ENCODE measurements around the gene ZNF181. TPM values are rescaled to one million over a fixed set of nuclear protein-coding genes. Genes with fewer than 3 reads are reported as not detected.

The ZNF181 gene
- total and polyA plus RNA-seq, 3 donors from 2014 or later: 10.7 to 18.5 (median 16.1) TPM

DNA sequence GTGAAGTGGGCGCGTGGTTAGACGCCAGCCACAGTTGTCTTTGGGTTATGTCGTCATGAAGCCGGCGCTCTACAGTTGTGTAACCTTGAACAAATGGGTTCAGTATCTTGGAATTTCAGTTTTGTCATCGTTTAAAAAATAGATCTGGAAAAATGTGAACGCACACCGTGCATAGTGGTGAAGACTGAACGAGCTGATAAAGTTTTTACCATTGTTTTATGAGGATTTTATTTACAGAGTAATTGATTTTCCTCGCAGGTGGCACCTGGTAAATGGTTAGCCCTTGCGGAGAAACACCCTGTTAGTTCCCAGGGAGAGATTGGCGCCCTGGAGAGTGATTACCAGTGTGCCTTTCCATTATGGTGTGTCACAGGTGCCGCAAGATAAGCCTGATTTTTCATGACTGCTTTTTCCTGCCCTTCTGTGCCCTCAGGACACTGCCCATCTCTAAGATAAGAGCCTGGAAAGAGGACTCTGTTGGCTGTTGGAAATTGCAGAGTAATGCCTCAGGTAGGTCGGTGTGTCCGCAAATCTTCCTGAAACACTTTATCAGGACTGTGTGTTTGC lies 577 bp downstream of the ZNF181 start:
- TF ChIP-seq, protein P1, sequence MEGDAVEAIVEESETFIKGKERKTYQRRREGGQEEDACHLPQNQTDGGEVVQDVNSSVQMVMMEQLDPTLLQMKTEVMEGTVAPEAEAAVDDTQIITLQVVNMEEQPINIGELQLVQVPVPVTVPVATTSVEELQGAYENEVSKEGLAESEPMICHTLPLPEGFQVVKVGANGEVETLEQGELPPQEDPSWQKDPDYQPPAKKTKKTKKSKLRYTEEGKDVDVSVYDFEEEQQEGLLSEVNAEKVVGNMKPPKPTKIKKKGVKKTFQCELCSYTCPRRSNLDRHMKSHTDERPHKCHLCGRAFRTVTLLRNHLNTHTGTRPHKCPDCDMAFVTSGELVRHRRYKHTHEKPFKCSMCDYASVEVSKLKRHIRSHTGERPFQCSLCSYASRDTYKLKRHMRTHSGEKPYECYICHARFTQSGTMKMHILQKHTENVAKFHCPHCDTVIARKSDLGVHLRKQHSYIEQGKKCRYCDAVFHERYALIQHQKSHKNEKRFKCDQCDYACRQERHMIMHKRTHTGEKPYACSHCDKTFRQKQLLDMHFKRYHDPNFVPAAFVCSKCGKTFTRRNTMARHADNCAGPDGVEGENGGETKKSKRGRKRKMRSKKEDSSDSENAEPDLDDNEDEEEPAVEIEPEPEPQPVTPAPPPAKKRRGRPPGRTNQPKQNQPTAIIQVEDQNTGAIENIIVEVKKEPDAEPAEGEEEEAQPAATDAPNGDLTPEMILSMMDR (IDR thresholded peaks at IDR 0.05): no peak
- TF ChIP-seq POLR2A (IDR thresholded peaks at IDR 0.05): no peak
- H3K27ac ChIP-seq: peak overlapping the region; percentile 93 to 97
- WGBS, 2 donors: 13% methylated on average over 15 to 16 of the region's 16 CpGs
- intact Hi-C loops (cut with DNase I; ENCODE audit: low total_unique reads): loop anchor here (5.0 kb wide), 1 partner anchor 57 kb away; the partner anchor contains the start of genes SCGB2B2 and ZNF302
- H3K27me3 ChIP-seq: no peaks in the 10 kb centered on the region
- H3K4me1 ChIP-seq: peaks cover 6% of the 10 kb centered on the region
- peak overlapping the region; percentile 86 to 88 for H3K4me3 ChIP-seq
- no peaks in the 10 kb centered on the region for H3K9me3 ChIP-seq
- DNase-seq: no peak
- H3K36me3 ChIP-seq (ENCODE audit: low read depth, missing control alignments): no peaks in the 10 kb centered on the region

DNA sequence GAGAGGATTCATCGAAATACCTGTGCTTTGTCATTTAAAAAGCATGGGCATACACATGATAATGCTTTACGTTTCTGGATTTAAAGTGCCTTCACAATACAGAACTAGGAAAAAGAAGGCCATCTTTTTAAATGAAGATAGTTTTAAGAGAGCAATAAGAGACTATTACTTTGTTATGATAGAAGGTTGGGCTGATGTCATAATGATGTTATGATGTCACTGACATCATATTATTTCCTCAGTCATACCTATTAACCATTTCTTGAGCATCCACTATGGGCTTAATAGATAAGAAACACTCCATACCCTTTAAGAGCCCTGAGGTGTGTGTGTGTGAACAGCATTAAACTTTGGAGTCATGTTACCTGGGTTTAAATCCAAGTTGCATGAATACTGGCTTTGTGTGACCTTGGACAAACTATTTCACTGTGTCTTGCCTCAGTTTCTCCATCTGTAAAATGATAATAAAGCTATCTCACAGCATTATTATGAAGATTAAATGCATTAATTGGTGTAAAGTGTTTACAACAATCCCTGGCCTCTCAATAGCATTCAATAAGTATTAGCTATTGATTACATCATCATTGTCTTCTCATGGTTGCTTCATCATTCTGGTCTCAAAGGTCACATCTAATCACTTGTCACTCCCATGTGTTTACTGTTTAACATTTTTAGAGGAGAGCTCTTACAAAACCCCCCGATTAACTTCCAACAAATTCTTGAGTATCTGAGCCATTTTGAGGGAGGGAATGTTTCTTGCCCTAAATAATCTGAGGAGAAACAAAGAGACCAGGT lies 11.1 kb downstream of the ZNF181 start:
- Histone ChIP-seq H3K36me3 (ENCODE audit: low read depth, missing control alignments) (no peaks in the 10 kb centered on the region), H3K9me3 (no peaks in the 10 kb centered on the region), H3K27me3 (no peaks in the 10 kb centered on the region), H3K27ac (no peak overlapping the region), H3K4me3 (no peak overlapping the region), H3K4me1 (no peaks in the 10 kb centered on the region)
- WGBS, 2 donors: 94 to 97% methylated on average over 3 of the region's 3 CpGs
- DNase-seq: no peak
- intact Hi-C loops (cut with DNase I; ENCODE audit: low total_unique reads): no loop called here
- no peak for TF ChIP-seq POLR2A (IDR thresholded peaks at IDR 0.05)
- TF ChIP-seq, protein P1 (IDR thresholded peaks at IDR 0.05): no peak

DNA sequence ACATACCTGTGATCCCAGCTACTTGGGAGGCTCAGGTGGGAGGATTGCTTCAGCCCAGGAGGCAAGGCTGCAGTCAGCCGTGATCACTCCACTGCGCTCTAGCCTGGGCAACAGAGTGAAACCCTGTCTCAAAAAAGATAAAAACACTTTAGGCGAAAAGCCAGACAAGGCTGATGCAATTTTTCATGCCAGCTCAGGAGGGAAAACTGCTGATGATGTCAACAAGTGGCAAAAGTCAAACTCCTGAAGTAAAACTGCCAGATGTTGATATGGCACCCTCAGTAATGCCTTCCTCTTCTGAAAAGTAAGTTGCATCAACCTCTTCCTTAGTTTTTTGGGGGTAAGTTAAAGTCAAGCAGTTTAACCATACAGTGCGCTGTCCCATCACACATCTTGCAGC lies 23.4 kb downstream of the ZNF181 start:
- Histone ChIP-seq H3K4me3 (no peak overlapping the region), H3K36me3 (ENCODE audit: low read depth, missing control alignments) (no peaks in the 10 kb centered on the region), H3K27ac (no peak overlapping the region), H3K27me3 (no peaks in the 10 kb centered on the region), H3K9me3 (no peaks in the 10 kb centered on the region), H3K4me1 (no peaks in the 10 kb centered on the region)
- TF ChIP-seq POLR2A (IDR thresholded peaks at IDR 0.05): no peak
- TF ChIP-seq, protein P1 (IDR thresholded peaks at IDR 0.05): no peak
- WGBS, 2 donors: 97 to 99% methylated on average over 4 of the region's 4 CpGs
- no peak for DNase-seq
- intact Hi-C loops (cut with DNase I; ENCODE audit: low total_unique reads): no loop called here

DNA sequence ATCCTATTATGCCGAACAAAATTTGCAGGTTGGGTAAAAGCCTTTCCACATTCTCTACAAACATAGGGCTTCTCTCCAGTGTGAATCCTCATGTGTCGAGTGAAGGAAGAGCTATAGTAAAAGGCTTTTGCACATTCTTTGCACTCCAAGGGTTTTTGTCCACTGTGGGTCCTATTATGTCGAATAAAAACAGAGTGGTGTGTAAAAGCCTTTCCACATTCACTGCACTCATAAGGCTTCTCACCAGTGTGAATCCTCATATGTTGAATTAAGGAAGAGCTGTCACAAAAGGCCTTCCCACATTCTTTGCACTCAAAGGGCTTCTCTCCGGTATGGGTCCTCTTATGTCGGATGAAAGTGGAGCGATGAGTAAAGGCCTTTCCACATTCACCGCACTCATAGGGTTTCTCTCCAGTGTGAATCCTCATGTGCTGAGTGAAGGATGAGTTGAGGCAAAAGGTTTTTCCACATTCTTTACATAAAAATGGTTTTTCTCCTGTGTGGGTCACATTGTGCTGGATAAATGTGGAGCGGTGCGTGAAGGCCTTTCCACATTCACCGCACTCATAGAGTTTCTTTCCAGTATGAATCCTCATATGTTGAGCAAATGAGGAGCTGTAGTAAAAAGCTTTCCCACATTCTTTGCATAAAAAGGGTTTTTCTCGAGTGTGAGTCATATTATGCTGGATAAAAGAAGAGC lies 25.3 kb downstream of the ZNF181 start:
- H3K36me3 ChIP-seq (ENCODE audit: low read depth, missing control alignments): no peaks in the 10 kb centered on the region
- no peak overlapping the region for H3K4me3 ChIP-seq
- no peak overlapping the region for H3K27ac ChIP-seq
- H3K9me3 ChIP-seq: no peaks in the 10 kb centered on the region
- WGBS, 2 donors: 97% methylated on average over 11 of the region's 11 CpGs
- intact Hi-C loops (cut with DNase I; ENCODE audit: low total_unique reads): no loop called here
- no peaks in the 10 kb centered on the region for H3K4me1 ChIP-seq
- H3K27me3 ChIP-seq: no peaks in the 10 kb centered on the region
- no peak for DNase-seq
- no peak for TF ChIP-seq POLR2A (IDR thresholded peaks at IDR 0.05)

DNA sequence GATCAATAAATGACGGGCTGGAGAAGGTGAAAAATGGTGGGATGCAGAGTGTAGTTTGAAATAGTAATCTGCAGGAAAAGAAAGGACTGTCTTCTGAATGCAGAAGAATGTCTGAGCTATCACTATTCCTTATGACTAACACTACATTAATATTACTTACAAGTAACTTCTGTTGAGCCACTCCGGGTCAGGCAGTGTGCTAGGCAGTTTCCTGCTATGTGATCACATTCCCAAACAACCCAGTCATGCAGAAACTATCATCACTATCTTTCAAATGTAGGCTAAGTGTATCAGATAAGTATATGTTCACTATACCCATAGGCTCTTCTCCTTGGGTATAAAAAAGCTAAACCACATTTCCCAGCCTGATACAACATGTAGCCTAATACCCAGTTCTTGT lies 32.3 kb downstream of the ZNF181 start:
- Histone ChIP-seq H3K27me3 (no peaks in the 10 kb centered on the region), H3K4me3 (no peak overlapping the region), H3K4me1 (no peaks in the 10 kb centered on the region), H3K27ac (no peak overlapping the region), H3K9me3 (no peaks in the 10 kb centered on the region), H3K36me3 (ENCODE audit: low read depth, missing control alignments) (no peaks in the 10 kb centered on the region)
- WGBS, 2 donors: 95% methylated on average over 2 of the region's 2 CpGs
- no peak for TF ChIP-seq POLR2A (IDR thresholded peaks at IDR 0.05)
- TF ChIP-seq, protein P1 (IDR thresholded peaks at IDR 0.05): no peak
- intact Hi-C loops (cut with DNase I; ENCODE audit: low total_unique reads): no loop called here
- no peak for DNase-seq

Data from testis (tissue), 3 donors.